ENCODE results near the gene HMX3.

The HMX3 gene

GRCh38 chr10:123134343-123134914, 1.3 kb upstream of the HMX3 start:
- DNase-seq (ENCODE audit: low spot score), result no peak

GRCh38 chr10:123134915-123135414, 805 bp upstream of the HMX3 start:
- no peak for DNase-seq (ENCODE audit: low spot score)

DNA sequence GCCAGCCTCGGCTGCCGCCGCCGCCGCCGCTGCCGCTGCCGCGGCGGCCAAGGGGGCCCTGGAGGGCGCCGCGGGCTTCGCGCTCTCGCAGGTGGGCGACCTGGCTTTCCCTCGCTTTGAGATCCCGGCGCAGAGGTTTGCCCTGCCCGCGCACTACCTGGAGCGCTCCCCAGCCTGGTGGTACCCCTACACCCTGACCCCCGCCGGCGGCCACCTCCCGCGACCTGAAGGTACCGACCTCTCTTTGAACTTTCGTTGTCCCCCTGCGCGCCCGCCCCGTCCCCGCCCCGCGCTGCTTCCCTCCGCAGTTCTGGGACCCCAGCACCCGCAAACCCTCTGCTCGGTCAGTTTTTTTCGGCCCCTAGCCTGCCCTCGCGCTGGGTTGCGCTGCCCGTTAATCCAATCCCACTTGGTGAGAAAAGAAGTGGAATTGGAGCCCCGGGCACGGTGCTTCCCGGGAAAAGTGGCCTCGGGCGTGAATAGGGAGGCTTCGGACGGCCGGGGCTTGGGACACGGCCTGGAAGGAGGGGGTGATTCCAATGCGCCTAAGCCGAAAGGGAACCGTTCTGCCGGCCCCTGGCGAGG, 543 bp downstream of the HMX3 start:
- no peak for DNase-seq (ENCODE audit: low spot score)

DNA sequence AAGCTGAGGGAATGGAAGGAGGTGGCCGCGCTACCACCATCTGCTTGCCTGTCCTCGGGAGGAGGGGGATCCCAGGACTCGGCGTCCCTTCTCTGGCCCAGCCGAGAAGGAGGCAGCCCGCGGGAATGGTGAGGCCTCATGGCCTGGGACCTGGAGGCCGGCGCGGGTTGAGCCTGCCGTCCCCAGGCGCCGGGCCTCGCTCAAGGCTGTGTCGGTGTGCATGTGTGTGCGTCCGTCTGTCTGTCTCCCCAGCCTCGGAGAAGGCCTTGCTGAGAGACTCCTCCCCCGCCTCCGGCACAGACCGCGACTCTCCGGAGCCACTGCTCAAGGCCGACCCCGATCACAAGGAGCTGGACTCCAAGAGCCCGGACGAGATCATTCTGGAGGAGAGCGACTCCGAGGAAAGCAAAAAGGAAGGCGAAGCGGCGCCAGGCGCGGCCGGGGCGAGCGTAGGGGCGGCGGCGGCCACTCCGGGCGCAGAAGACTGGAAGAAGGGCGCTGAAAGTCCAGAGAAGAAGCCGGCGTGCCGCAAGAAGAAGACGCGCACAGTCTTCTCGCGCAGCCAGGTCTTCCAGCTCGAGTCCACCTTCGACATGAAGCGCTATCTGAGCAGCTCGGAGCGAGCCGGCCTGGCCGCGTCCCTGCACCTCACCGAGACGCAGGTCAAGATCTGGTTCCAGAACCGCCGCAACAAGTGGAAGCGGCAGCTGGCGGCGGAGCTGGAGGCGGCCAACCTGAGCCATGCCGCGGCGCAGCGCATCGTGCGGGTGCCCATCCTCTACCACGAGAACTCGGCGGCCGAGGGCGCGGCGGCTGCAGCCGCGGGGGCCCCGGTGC, 1.3 kb downstream of the HMX3 start:
- peak; percentile 38 for DNase-seq (ENCODE audit: low spot score)

DNA sequence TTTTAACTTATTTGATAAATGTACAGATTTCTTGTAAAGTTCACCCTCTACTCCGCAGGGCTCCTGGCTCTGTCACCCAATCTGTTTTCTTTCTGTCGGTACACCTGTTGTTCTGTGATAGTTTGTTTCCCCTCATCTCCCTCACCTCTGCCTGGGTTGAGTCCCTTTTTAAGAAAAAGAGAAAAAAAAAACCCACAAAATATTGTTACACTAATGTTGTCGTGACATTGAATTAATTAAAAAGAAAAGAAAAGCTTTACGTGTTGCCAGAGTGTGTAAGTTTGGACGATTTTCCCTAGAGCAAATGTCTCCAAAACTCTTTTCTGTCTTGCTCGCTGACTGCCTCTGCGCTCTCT, 3.4 kb downstream of the HMX3 start:
- peak; percentile 5 for DNase-seq (ENCODE audit: low spot score)

DNA sequence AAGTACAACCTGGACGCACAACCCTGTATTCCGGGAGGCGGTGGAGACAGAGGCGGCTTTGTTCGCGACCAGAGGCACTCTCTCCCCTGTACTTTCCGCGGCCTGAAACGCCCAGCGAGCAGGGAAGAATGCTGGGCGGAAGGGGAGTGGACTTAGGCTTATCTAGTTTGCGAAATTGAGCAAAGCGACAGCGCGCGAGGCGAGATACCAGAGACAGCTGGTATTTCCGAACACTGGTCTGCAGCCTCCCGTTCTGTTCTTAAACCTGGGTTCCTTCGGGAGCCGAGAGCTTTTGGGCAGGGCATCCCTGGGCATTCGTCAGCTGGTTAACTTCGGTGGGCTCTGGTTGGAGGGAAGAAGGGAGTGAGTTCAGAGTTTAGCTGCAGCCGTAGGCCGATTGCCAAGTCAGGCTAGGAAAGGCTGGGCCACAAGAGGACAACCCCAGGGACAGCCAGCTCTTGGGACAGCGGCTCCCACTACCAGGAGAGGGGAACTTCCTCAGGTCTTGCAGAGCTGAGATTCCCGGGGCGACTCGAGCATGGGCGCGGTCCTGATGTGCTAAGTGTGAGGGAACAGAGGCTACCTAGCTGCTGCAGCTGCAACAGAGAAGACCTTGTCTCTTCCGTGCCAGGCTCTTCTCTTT, 3.9 kb downstream of the HMX3 start:
- no peak for DNase-seq (ENCODE audit: low spot score)

DNA sequence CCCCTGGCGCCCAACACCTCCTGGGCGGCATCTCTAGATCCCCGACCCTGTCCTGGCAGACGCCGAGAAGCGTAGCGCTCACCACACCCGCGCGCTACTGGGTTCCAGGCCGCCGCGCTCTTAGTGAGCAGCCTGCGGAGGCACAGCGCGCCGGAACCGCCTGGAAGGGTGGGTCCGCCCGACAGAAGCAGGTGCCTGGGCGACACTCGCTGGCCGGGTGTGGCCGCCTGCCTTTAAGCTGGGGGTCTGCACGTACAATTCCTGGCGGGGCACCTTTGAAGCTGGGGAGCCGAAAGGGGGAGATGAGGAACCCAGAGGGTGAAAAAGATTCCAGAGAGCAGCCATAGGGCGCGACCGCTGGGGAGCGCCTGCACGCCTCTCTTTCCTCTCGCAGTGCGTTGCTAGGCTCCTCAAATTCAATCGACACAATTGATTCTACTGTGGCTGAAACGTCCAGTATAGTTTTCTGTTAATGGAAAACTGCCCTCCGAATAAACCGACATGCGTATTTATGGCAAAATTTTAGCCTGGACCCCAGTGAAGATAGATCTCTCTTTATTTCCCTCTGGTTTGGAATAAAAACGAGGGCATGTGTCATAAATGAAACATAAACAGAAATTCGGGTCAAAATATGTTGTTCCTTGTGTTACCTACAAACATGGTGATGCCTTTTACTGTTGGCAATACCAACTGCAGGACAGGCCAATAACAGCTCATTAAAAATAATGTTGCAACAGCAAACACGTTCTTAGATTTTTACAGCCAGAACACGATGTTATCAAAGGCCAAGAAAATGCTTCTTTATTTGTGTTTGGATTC, 4.6 kb downstream of the HMX3 start:
- DNase-seq (ENCODE audit: low spot score), result peak; percentile 8

- peak; percentile 3 for DNase-seq (ENCODE audit: low spot score)
Observed at GRCh38 chr10:123140983-123141390, 5.2 kb downstream of the HMX3 start.

DNA sequence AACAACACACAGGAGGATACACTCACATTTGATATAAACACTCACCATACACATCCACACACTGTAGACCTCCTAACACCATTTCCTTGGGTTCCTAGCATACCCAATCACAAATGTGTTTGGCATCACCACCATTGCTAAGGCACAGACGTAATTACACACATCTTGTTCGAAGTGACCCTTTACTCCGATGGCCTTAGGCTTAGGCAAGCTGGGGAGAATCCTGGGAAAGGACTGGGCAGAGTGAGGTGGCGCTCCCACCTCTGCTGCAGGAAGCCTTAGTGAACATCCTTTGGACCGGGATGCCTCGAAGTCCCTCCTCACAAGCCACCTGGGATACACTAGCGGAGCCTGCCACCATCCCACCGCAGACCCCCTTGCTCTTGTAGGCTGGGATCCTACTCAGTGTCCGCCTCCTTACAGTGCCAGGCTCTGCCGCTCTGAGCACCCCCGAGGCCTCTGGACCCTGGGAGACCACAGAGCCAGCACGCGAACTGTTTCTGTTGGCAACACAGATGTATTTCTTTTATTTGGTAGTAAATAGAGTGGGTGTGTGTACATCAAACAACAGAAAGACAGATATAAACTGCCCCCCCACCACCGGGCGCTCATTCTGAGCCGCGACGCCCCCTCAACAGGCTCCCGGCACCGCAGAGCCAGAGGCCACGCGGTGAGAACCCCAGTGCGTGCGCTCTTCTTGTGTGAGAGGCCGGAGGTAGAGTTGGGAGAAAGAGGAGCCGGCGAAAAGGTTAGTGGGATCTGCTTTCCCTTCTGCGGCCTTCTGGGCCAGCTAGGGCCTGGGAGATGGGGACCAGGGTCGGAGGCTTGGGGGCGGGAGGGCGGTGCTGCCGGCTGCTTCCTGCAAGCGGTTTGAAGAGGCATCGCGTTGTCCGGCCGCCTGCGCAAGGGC, 6.3 kb downstream of the HMX3 start:
- no peak for DNase-seq (ENCODE audit: low spot score)

DNA sequence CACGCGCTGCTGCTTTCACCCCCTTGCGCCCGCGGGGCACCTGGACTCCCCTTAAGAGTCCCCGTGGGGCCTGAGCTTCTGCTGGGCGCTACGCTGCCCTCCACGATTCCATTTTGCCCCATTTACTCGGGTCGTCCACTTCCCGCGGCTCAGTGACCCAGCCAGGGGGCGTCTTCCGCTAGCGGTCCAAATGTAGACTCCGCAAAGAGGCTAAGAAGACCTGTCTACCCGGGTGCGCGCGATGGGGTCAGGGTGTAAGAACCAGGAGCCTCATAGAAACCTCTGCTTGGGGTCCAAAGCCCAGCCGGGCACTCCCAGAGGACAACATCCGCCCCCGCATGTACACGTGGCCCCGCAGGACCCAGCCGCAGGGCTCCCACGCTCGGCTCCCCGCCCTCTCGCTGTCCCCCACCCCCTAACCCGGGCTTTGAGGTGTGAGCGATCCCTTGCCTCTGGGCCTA, 7.0 kb downstream of the HMX3 start:
- DNase-seq (ENCODE audit: low spot score), result no peak

GRCh38 chr10:123143162-123143824, 7.5 kb downstream of the HMX3 start:
- DNase-seq (ENCODE audit: low spot score), result no peak

GRCh38 chr10:123143825-123144168, 8.0 kb downstream of the HMX3 start:
- no peak for DNase-seq (ENCODE audit: low spot score)

DNA sequence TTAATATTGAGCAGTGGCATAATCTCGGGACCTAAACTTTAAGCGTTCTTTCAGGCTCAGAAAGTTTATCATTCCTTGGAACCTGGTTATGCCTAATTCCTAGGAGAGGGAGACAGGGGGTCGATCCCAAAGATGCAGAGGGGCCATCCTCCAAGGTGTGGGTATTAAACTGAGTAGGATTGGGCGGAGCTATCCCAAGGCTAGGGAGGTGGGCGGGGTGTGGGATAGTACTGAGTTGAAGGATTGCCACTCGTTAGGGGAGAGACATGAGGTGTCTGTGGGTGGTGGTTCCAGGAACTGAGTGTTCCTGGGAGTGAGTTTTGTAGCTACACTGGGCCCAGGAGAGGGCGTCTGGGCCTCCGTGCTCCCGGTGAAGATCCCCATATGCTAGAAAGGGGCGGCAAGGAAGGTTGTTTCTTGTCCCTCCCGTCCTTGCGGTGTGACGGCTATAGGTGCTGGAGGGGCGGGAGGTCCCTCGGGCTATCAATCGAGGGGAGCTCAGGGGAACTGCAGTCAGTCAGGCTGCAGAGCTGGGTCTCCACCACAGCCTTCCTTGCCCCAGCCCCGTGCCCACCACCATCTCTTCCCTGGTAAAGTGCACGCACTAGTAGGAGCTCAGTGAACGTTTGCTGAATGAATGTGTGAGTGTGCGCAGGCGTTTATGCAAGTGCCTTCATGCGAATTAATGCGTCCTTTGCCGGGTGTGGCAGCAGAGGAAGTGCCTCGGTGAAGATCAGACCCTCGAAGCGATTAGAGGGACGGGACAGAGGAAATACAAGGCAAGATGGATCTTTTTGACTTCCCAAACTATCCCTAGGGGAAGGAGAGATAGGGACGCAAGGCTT, 9.1 kb downstream of the HMX3 start:
- DNase-seq (ENCODE audit: low spot score), result peak; percentile 30

- DNase-seq (ENCODE audit: low spot score), result no peak
Observed at GRCh38 chr10:123145542-123146012, 9.8 kb downstream of the HMX3 start.

DNA sequence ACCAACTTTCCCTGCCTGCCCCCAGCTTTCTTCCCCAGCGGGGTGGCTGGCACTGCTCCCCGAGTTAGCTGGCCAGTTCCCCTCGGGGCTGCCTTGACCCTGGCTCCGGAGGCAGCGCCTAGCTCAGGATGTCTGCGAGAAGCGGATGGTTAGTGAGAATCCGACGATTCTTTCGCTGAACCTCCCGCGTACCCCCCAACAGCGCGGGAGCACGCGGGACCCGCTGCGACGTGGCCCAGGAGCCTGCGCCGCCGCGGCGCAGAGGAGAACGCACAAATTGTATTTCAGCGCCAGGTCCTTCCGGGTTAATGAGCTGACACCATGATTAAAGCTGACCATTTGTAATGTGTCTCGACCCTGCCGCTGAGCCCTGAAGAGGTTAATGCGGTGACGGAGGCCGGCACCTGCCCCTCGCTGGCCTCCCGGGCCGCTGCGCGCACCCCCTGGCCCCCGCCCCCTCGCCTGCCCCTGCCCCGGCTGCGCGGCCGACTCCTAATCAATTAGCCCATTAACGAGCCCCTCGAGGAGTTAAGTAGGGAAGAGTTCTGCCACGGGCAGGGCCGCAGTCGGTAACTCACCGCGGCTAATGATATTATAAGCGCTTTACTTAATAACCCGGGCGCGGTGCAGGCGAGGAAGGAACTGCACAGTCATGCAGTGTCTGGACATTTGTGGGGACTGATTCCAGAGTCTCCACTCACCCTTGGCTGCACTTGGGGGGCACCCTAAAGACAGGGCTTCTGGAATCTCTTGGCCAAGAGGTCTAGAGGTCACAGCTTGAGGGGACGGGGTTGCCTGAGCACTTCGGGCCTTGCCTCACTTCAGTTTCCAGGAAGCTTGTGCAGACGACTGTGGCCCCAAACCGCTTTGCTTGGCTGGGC, 10.5 kb downstream of the HMX3 start:
- peak; percentile 26 for DNase-seq (ENCODE audit: low spot score)

DNA sequence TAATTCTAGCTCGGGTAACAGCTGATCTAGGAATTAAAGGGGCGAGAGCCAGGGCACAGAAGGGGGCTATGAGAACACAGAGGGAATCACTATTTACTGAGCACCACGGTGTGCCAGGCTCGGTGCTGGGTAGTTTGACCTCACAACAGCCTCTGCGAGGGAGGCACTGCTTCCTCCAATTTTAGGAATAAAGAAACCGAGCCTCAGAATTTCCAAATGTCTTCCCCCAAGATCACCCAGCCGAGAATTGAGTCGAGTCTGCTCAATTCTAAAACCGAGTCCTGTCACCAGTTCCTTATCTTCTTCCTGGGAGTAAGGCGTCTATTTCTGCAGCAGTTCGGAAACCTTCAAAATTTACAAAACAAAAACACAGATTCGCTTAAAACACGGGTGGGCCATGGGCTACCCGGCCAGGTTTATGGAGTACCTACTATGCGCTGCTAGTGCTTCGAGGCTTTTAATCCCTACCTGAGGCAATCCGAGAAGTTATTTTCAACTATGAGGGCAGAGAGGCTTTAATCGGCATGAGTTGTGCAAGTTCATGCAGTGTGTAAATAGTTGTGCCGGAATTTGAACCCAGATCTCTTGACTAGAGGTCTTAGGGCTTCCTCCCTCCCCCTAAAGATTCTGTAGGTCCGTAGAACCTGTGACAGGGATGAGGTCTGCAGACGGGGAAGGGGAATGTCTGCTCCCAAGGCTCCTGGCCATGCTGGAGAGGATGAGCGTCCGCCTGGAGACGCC, 11.3 kb downstream of the HMX3 start:
- no peak for DNase-seq (ENCODE audit: low spot score)

DNA sequence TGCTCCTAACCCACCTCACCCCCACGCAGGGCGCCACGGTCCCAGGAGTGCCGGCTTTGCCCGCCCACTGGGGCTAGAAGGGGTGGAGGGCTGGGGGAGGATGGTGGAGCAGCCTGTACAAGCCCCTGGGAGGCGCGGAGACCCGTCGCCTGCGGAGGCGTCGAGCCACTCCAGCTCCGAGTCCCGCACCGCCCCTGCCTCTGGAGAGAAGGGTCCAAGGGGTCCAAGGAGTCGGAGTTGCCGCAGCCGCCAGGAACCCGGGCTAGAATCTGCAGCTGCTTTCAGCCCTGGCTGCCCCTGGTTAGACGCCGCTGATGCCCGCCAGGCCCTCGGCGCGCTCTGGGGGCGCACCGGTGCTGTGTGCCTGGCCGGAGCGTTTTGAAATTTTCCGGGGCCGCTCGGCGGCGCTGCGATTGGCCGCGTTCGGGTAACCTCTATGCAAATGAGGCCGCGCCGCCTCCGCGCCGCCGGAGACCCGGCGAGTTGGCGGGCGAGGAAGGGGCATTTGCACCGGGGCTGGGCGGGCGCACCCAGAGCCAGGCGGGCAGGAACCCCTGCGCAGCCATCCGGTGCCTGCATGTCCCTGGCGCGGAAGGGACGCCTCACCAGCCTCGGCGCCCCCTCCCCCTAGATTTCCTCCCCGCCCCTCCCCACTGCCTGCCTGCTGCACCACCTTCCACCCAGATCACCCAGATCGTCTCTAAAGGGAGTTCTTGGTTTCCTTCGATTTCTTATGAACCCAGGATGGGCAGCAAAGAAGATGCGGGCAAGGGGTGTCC, 12.1 kb downstream of the HMX3 start, which contains the start of gene HMX2:
Gene HMX2, plus strand, starts transcription at position 502 of the 779 bp plus-strand sequence. Its CDS starts 243 bp downstream, at position 745.
- peak; percentile 18 for DNase-seq (ENCODE audit: low spot score)
